Left colon (tissue), 2 donors: ENCODE results near the gene TMEM187. TPM values are rescaled to one million over a fixed set of nuclear protein-coding genes. Genes with fewer than 3 reads are reported as not detected.
"Not testable (repeated sequence)": the region's sequence is repeated elsewhere in the genome, so short reads cannot be mapped to it uniquely, and the experiment has no call there.

Experiments used
- ATAC-seq: fragments of 200-7000 bp; cut with Tn5 transposase; one replicate; pipeline ENCODE4 v1.9.1; 2020; ENCODE audit warnings: mild to moderate bottlenecking, moderate library complexity
- DNase-seq, 2 donors: peaks; one replicate each; pipeline ENCODE4 v3.0.0-alpha.2; 2020
- intact Hi-C, 2 donors: fragments of 100-400 bp; cut with DNase I in 1 of 2; cut with micrococcal nuclease in 1 of 2; formaldehyde crosslinking; loops; one replicate each; pipeline versions ENCODE4 v1.11.2 to v1.14.0; 2022; cut with DNase I, micrococcal nuclease
- total RNA-seq, 2 donors: library from RNA; stranded (reverse); fragmentation: NEBNext Ultra II Directional; extraction: Animal tissue kit (Norgen Biotek cat#: 25700); gene quantifications; one replicate each; pipeline ENCODE4 v1.2.1, GENCODE V29; 2021
- donor health status: DM: no; HTN: no; CAD: no.
- donor health status: DM: yes; HTN: yes; CAD: no.

Gene TMEM187
- total RNA-seq, 2 donors from 2014 or later, result 8.4 to 9.9 TPM

GRCh38 chrX:153966841-153967535, 5.6 kb upstream of the TMEM187 start:
- ATAC-seq (no peak), DNase-seq (no peak)
- intact Hi-C loops, result no loop called here

GRCh38 chrX:153967536-153968224, 4.9 kb upstream of the TMEM187 start:
- ATAC-seq (no peak), DNase-seq (no peak)
- intact Hi-C loops, result no loop called here

GRCh38 chrX:153968255-153968654, 4.3 kb upstream of the TMEM187 start:
- ATAC-seq (no peak), DNase-seq (no peak)
- intact Hi-C loops, result no loop called here

- no peak for ATAC-seq
- no peak for DNase-seq
- intact Hi-C loops, result no loop called here
Measured at GRCh38 chrX:153968754-153969124, 3.8 kb upstream of the TMEM187 start.

DNA sequence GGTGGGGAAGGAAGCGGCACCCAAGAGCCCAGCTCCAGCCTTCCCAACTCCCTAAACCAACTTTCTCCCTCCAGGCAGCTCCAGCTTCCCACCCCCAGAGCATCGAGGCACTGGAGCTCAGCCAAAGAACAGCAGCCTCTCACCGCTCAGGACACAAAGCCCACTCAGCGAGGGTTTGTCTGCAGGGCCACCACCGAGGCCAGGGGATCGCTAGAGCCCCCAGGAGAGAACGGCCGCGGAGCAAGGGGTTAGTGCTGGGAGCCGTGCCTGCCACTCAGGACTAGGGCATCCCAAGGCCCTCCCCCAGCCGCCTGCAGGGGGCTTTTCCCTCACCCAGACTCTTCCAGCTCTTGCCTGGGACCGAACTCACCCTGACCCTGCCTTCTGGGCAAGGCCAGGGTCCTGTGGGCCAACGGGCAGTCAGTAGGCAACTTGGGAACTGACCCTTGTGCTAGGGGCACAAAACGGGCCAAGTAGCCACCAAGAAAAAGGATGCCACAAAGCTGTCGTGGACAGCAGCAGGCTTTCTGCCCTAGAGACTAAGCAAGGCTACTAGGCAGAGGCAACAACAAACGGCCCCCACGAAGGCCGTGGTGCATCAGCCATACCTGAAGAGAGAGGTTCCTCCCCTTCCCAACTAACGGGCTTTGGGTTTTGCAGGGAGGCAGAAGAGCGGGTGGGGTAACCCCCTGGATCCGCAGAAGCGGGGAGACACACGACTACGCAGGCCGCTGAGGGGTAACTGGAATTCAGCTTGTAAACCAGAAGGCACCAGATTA, 3.2 kb upstream of the TMEM187 start:
- ATAC-seq (no peak), DNase-seq (no peak)
- intact Hi-C loops, result no loop called here

DNA sequence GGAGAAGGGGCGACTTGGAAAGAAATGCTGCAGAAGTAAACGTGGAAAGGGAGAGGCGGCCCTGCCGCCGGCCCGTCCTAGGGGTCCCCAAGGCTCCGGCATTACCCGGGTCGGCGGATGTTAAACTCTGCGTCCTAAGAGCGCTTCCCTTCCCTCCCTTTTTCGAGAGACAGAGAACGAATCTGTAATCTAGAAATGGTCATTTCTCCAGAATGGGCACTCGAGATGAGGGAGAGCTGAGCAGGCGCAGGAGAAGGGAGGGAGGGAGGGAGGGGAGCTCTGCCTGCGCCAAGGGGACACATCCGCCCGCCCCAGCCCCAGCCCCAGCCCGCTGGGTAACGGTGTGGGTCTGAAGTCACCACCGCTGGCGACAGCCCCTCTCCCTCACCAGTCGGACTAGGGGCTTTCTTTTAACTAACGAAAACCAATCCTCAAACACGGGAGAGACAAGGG, 2.6 kb upstream of the TMEM187 start:
- peak in 1 of 2 donors; percentile 36 for DNase-seq
- no peak for ATAC-seq
- intact Hi-C loops, result no loop called here

GRCh38 chrX:153970357-153971123, 2.0 kb upstream of the TMEM187 start:
- ATAC-seq, result peak; percentile 15
- intact Hi-C loops, result no loop called here
- peak in 1 of 2 donors; percentile 45 for DNase-seq

DNA sequence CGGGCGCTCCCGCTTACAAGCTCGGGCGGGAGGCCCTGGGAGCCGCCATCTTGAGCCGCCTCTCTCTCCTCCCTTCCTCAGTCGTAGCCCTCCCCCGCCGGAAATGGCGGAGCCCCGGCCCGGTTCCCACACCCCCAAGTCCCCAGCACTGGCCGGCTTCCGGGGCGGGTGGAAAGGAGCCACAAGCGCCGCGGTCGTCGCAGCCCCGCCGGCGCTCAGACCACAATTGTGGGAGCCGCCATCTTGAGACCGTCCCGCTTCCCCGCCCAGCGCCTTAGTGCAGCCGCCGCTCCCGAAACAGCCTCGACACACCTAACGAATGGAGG, 1.5 kb upstream of the TMEM187 start:
- intact Hi-C loops, result no loop called here
- DNase-seq, result peak; percentile 91 to 92
- peak; percentile 69 for ATAC-seq

GRCh38 chrX:153971450-153972367, 845 bp upstream of the TMEM187 start, which contains the start of gene HCFC1:
TSS of gene HCFC1 (minus strand) at chrX:153971818. CDS start at chrX:153970840, 978 bp downstream.
- peak; percentile 93 for DNase-seq
- intact Hi-C loops, result no loop called here
- peak; percentile 67 for ATAC-seq

DNA sequence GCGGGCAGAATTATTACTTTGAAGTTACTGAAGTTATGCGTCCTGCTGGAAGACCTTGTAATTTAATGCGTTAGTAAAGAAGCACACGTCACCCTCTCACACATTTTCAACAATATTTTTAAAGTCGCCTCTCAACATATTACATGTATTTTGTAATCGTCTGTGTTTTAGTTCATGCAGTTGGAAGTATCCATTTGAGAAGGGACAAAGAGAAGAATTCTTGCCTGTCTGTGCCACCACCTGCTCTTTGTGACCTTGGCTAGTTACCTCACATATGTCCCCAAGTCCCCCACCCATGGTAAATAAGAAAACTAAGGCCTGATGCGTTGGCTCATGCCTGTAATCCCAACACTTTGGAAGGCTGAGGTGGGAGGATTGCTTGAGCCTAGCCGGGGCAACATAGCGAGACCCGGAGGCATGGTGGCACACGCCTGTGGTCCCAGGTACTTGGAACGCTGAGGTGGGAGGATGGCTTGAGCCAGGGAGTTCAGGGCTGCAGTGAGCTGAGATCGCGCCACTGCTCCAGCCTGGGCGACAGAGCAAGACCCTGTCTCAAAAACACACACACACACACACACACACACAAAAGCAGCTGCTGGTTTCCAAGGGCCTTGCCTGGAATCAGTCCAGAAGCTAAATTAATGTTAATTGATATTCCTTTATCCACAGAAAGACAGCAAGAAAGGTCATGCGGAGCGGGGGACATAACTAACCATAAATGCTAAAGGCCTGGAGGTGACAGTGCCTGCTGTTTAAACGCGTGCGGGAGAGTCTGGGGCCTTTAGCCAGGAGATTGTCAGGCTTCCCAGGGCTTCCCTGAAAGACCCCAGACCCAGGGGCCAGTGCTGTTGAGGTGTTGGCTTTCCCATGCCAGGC, 811 bp downstream of the TMEM187 start:
- intact Hi-C loops, result no loop called here
- DNase-seq (no peak), ATAC-seq (no peak)

DNA sequence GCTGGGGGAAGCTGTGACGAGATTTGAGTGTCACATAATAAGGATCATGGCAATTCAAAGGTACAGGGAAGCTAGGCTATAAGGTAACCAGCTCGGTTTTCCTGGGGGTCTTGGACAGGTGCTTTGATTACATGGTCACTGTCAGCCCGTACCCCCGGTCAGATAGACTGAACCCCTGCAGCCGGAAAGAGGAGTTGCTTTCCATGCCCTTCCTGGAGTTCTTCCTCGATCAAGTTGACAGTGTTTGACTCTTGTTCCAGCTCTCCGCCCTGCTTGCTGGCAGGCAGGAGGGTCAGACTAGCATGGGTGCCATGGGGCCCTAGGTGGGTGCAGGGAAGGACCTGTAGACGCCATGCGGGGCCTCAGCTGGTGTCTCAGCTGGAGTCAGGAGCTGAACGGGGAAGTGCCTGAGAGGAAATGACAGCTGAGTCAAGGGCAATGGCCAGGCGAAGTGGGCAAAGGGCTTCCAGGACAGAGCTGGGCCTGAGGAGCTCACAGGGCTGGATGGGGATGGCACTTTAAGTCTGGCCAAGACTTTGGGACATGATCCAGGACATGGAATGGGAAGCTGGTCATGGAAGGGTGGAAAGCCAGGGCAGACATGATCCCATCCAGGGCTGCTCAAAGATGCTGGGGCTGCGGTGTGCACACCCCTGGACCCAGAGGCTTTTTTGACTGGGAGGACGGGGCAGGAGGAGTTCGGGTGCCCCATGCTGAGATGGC, 1.6 kb downstream of the TMEM187 start:
- intact Hi-C loops, result no loop called here
- no peak for ATAC-seq
- peak in 1 of 2 donors; percentile 41 for DNase-seq

DNA sequence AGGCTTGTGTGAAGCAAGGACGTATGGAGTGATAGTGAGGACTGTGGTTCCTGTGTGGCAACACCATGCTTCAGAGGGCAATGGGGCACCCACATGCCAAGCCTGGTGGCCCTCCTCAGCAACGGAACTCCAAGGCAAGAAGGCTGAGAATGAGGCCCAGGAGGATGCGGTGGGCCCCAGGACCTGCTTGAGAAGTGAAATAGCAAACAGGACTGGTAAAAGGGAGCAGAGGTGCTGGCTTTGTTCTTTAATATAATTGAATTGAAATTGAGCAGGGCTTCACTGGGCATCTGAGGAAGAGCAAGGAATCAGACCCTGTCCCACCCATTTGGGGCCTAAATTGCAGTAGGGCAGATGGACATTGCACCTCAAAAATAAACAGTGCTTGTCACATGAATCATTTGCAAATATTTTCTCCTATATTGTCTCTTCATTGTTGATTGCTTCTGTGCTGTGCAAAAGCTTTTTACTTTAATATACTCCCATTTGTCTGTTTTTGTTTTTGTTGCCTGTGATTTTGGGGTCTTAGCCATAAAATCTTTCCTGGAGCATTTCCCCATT, 2.3 kb downstream of the TMEM187 start:
- no peak for DNase-seq
- no peak for ATAC-seq
- intact Hi-C loops, result no loop called here

DNA sequence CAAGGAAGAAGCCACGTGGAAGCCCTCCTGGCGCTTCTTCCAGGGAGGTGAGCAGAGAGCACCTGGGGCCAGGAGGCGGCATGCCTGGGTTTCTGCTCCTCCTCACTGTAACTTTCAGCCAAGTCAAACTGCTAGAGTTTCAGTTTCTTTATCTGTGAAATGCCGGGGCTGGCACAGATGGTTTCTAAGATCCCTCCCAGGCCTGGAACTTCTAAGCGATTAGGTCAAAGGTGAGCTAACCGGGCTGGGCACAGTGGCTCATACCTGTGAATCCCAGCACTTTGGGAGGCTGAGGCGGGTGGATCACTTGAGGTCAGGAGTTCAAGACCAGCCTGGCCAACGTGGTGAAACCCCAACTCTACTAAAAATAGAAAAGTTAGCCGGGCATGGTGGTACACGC, 7.8 kb downstream of the TMEM187 start:
- intact Hi-C loops, DNase-seq: not testable (repeated sequence)

DNA sequence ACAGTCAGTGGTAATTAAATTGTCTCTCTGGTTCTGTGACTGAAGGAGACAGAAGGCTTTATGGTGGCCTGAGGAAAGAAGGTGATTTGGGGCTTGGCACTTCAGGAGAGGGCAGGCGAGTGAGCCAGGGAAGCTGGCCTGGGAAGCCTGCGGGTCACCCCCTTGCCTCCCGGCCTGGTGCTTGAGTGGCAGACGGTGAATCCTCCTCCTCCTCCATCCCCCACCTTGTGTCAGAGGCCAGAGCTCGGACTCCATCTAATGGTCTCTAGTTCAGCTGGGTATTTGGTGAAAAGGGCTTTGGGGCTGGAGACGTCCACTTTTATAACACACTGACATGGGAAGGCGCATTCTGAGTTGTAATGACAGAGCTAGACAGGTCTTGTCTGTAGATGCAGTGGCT, 8.7 kb downstream of the TMEM187 start:
- no peak for ATAC-seq
- intact Hi-C loops, result no loop called here
- DNase-seq, result no peak

More for the DNA sequence above, 7.8 kb downstream of the TMEM187 start:
- ATAC-seq, result peak; percentile 73

DNA sequence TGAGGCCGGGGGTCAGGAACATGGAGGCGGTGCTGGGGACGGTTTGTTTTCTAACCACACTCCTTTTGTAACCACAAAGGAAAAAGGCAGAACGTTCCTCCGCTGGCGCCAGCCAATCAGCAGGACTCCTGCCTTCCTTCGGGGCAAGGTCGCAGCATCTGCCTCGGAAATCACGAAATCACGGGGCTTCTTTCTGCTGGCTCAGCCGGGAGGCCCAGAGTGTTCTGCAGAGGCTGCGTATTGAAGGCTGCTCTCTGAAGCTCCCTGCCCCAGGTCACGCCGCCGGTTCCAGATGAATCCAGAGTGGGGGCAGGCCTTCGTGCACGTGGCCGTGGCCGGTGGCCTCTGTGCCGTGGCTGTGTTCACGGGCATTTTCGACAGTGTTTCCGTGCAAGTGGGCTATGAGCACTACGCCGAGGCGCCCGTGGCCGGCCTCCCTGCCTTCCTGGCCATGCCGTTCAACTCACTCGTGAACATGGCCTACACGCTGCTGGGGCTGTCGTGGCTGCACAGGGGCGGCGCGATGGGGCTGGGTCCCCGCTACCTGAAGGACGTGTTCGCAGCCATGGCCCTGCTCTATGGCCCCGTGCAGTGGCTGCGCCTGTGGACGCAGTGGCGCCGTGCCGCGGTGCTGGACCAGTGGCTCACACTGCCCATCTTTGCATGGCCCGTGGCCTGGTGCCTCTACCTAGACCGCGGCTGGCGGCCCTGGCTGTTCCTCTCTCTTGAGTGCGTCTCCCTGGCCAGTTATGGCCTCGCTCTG, 9.4 kb downstream of the TMEM187 start:
- ATAC-seq (no peak), DNase-seq (peak in 1 of 2 donors; percentile 38)
- intact Hi-C loops, result no loop called here
